Measurements from ENCODE around the gene IQCB1. TPM values are rescaled to one million over a fixed set of nuclear protein-coding genes. Genes with fewer than 3 reads are reported as not detected.

IQCB1 gene
- total and polyA plus RNA-seq, 4 donors: 2.8 to 14.0 (median 9.4) TPM

Other genes with a start within 250 kb of the IQCB1 start
- gene FBXO40, start 241.7 kb downstream of the IQCB1 start, total RNA-seq: under 1 TPM; 0.05 to 0.08 TPM
- gene FBXO40, start 241.7 kb downstream of the IQCB1 start, polyA plus RNA-seq: not detected
- 10 to 100 TPM; 17.2 to 39.8 TPM for gene HCLS1, start 174.2 kb downstream of the IQCB1 start, total RNA-seq
- gene HCLS1, start 174.2 kb downstream of the IQCB1 start, polyA plus RNA-seq: 10 to 100 TPM; 18.5 to 26.6 TPM
- gene GOLGB1, start 85.3 kb downstream of the IQCB1 start, total RNA-seq: 10 to 100 TPM; 29.1 to 58.8 TPM
- 10 to 100 TPM; 10.1 to 36.8 TPM for gene GOLGB1, start 85.3 kb downstream of the IQCB1 start, polyA plus RNA-seq
- gene EAF2, start 149 bp upstream of the IQCB1 start, total RNA-seq: 1 to 10 TPM; 5.7 to 6.6 TPM
- gene EAF2, start 149 bp upstream of the IQCB1 start, polyA plus RNA-seq: 1 to 10 TPM; 1.5 to 4.8 TPM
- 1 to 10 TPM in 1 of 2 donors, under 1 TPM in 1; 0.79 to 2.3 TPM for gene SLC15A2, start 59.3 kb upstream of the IQCB1 start, total RNA-seq
- under 1 TPM; 0.20 to 0.32 TPM for gene SLC15A2, start 59.3 kb upstream of the IQCB1 start, polyA plus RNA-seq
- 1 to 10 TPM in 1 of 2 donors, under 1 TPM in 1; 0.17 to 1.7 TPM for gene ILDR1, start 187.2 kb upstream of the IQCB1 start, total RNA-seq
- gene ILDR1, start 187.2 kb upstream of the IQCB1 start, polyA plus RNA-seq: under 1 TPM; 0.07 to 0.21 TPM
- 1 to 10 TPM; 2.9 to 4.0 TPM for gene CD86, start 220.3 kb upstream of the IQCB1 start, total RNA-seq
- 1 to 10 TPM; 1.7 to 2.3 TPM for gene CD86, start 220.3 kb upstream of the IQCB1 start, polyA plus RNA-seq